Colonic mucosa (tissue), 4 donors: ENCODE results near the gene CBX8. TPM values are rescaled to one million over a fixed set of nuclear protein-coding genes. Genes with fewer than 3 reads are reported as not detected.

Experiments used
- DNase-seq: peaks from one replicate; pipeline ENCODE4 v3.0.0-alpha.2; 2020
- H3K27ac ChIP-seq: fragments of 200-600 bp; one replicate; pipeline ENCODE4 v1.8.0; 2021
- H3K27me3 ChIP-seq: fragments of 200-600 bp; one replicate; pipeline ENCODE4 v1.8.0; 2021
- H3K36me3 ChIP-seq: fragments of 200-600 bp; one replicate; pipeline ENCODE4 v1.8.0; 2021
- H3K4me1 ChIP-seq: fragments of 200-600 bp; one replicate; pipeline ENCODE4 v1.8.0; 2021; ENCODE audit warnings: mild to moderate bottlenecking
- H3K4me3 ChIP-seq: fragments of 200-600 bp; one replicate; pipeline ENCODE4 v1.8.0; 2021
- H3K9ac ChIP-seq, 2 donors: one replicate each; pipeline ENCODE4 v1.7.0; 2013; ENCODE audit warnings: control low read depth in 2 of 2, low read depth in 2 of 2, low read length in 2 of 2
- H3K9me3 ChIP-seq: fragments of 200-600 bp; one replicate; pipeline ENCODE4 v1.8.0; 2021
- intact Hi-C: fragments of 100-400 bp; cut with DNase I; formaldehyde crosslinking; loops from one replicate; pipeline ENCODE4 v1.14.1; 2022
- total RNA-seq, 2 donors: library from RNA; stranded (reverse); fragmentation: NEBNext Ultra II Directional in 1 of 2; extraction: Animal tissue kit (Norgen Biotek cat#: 25700) in 1 of 2; gene quantifications; one replicate each; pipeline ENCODE4 v1.2.1, GENCODE V29; 2021
- TF ChIP-seq, protein P1 (sequence below): fragments of 200-600 bp; IDR thresholded peaks from one replicate; pipeline ENCODE4 v1.8.0; 2022; ENCODE audit warnings: antibody characterized with exemption, mild to moderate bottlenecking
- donor health status: healthy.
- donor health status: DM: no; HTN: no; CAD: no.
- donor health status: DM: no; HTN: no; CAD: no.

Gene CBX8
- total RNA-seq, 2 donors from 2014 or later = 5.0 to 8.1 TPM

DNA sequence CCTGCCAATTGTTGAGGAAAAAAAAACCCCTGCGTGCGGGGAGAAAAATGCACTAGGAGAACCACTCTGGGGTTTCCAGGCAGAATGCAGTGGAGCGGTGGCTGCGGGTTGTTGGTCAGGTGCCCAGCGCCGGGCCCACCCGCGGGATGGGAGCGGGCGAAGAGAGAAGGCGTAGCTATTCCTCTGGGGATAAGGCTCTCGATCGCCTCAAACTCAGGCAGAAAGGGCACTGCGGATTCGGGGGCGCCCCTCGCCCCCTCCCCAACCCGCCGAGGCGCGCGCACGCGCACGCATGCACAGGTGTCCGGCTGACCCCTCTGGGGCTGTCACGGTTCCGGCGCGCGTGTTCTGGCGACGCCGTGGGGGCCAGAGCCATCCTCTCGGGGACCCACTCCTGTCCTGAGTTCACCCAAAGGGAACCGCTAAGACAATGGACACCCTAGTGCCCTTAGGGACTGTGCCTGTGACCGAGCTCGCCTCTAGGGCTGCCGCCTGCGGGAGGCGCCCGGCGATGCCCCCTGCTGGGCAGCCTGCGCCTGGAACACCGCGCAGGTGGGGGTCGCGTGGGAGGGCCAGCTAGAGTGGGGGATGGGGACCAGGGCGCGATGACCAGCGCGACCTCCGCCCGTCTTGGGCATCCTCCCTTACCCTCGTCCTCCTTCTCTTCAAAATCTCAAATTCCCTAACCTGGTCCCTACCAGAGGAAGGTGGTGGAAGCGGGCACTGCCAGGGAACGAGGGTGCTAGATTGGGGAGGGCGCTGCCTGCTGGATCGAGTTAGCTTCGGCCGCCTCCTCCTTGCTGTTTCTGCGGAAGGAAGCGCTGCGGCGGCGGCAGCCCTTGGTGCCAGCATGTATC lies 14.4 kb upstream of the CBX8 start:
- Histone ChIP-seq H3K27ac (no peak overlapping the region), H3K9ac (peak overlapping the region in 1 of 2 donors; percentile 14), H3K4me3 (no peak overlapping the region), H3K4me1 (peaks cover 34% of the 10 kb centered on the region), H3K9me3 (no peaks in the 10 kb centered on the region), H3K36me3 (no peaks in the 10 kb centered on the region), H3K27me3 (peaks cover 81% of the 10 kb centered on the region)
- DNase-seq = no peak
- TF ChIP-seq, protein P1, sequence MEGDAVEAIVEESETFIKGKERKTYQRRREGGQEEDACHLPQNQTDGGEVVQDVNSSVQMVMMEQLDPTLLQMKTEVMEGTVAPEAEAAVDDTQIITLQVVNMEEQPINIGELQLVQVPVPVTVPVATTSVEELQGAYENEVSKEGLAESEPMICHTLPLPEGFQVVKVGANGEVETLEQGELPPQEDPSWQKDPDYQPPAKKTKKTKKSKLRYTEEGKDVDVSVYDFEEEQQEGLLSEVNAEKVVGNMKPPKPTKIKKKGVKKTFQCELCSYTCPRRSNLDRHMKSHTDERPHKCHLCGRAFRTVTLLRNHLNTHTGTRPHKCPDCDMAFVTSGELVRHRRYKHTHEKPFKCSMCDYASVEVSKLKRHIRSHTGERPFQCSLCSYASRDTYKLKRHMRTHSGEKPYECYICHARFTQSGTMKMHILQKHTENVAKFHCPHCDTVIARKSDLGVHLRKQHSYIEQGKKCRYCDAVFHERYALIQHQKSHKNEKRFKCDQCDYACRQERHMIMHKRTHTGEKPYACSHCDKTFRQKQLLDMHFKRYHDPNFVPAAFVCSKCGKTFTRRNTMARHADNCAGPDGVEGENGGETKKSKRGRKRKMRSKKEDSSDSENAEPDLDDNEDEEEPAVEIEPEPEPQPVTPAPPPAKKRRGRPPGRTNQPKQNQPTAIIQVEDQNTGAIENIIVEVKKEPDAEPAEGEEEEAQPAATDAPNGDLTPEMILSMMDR = peak; percentile 43
- intact Hi-C loops = no loop called here

DNA sequence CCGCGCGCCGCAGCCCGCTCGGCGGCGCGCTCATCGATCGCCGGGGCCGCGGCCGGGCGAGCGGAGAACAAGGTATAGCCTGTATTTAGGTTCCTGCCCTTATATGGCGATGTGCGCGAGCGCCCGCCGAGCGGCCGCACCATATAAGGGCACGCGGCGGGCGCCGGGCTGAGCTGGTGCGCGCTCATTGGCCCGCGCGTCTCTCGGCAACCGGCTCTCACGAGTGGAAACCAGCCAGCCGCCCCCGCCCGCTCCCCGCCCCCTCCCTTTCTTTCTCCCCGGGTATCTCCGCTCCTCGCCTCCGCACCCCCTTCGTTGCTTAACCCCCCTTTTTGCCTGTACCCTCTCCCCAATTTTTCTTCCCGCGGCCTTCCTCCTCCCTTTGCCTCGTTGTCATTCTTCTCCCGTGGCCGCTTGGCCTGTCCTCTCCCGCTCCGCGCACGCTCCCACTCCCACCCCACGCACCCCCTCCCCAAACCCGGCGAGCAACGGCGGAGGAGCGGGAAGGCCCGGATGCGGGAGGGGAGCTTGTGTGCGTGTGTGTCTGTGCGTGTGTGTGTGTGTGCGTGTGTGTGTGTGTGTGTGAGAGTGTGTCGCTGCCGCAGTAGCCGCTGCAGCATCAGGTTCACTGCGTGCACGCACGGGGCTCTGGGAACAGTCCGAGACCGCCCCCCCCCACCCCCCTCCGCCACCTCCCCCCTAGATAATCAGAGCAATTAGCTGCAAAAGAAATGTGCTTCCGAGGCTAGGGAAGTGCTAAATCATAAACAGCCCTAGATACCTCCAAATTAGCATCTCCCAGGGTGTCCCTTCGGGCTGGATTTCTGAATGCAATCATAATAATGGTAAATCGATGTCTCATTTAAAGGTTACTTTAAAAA lies 13.5 kb upstream of the CBX8 start:
- TF ChIP-seq, protein P1 = no peak
- Histone ChIP-seq H3K9ac (no peak overlapping the region), H3K36me3 (no peaks in the 10 kb centered on the region), H3K4me3 (no peak overlapping the region), H3K27me3 (peaks cover 78% of the 10 kb centered on the region), H3K9me3 (no peaks in the 10 kb centered on the region), H3K27ac (no peak overlapping the region), H3K4me1 (peaks cover 33% of the 10 kb centered on the region)
- intact Hi-C loops = no loop called here
- DNase-seq = peak; percentile 86

DNA sequence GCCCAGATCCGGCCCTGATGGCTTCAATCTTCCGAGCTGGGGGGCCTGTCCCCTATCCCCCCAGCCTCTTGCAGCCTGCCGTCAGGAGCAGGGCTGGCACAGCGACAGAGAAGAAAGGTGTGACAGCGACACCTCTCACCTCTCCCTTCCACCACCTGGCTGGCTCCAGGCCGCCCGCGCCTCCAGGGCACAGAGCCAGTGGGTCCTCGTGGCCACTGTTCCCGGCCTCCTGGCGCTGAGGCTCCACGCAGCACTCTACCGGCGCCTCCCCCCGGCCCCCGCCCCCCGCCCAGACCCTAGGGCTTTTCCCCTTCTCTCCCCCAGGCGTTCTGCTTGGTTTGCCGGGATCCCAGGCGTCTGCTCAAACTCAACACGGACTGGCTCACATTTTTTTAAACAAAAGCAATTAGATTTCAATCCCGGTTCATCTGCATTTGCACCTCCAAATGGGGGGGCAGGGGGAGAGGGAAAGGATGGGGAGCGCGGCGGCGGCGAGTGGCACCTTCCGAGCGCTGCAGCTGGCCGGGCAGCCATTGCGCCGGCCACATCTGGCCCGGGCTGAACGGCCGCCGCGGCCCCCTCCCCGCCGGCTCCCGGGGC lies 12.8 kb upstream of the CBX8 start:
- DNase-seq = peak; percentile 72
- intact Hi-C loops = loop anchor here (5.0 kb wide), 1 partner anchor 33 kb away; no protein-coding TSS in a partner anchor

DNA sequence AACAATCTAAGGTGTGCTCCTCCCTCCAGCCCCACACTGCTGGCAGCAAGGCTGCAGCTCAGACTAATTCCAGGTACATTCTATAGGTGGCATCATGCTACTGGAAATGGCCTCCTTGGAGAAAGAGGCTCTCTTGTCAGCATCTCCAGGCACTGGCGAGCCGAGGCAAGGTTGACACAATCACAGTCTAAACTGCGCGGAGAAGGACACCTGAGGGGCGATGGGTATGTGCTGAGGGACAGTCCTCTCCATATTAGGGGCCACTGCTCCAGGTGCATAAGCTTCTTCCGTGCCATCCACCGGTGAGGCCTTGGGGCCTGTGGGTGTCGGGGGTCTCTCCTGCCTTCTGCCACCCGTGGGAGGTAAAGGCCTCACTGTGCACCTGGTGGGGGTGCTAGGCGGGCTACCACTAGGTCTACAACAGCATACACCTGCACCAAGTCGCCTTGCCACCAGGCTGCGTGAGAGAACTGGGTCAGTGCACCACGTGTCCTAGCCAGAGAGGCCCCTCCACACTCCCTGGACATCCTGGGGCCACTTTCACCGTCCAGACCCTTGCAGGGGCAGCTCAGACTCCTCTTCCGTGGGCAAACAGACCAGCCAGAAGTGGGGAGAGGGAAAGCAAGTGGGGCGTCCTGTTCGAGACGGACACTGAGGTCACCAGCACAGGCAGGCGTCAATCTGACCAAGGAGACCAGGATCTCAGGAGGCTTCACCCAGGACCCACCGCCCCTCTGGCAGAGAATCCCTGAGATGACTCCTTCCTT lies 12.1 kb upstream of the CBX8 start:
- H3K4me1 ChIP-seq = peaks cover 24% of the 10 kb centered on the region

More for the DNA sequence above, 12.8 kb upstream of the CBX8 start:
- Histone ChIP-seq H3K27me3 (peaks cover 78% of the 10 kb centered on the region), H3K9me3 (no peaks in the 10 kb centered on the region), H3K36me3 (no peaks in the 10 kb centered on the region), H3K4me3 (no peak overlapping the region), H3K4me1 (peaks cover 26% of the 10 kb centered on the region), H3K9ac (no peak overlapping the region), H3K27ac (no peak overlapping the region)
- TF ChIP-seq, protein P1 = no peak

More for the DNA sequence above, 12.1 kb upstream of the CBX8 start:
- TF ChIP-seq, protein P1 = peak; percentile 28
- H3K4me3 ChIP-seq = no peak overlapping the region
- intact Hi-C loops = loop anchor here (5.0 kb wide), 1 partner anchor 33 kb away; no protein-coding TSS in a partner anchor
- H3K9ac ChIP-seq = no peak overlapping the region
- H3K27me3 ChIP-seq = peaks cover 78% of the 10 kb centered on the region
- H3K36me3 ChIP-seq = no peaks in the 10 kb centered on the region
- H3K27ac ChIP-seq = no peak overlapping the region
- DNase-seq = peak; percentile 61
- no peaks in the 10 kb centered on the region for H3K9me3 ChIP-seq
